HG03354 (cell line): ENCODE measurements around the gene MYH11.
"Not testable (repeated sequence)": the region's sequence is repeated elsewhere in the genome, so short reads cannot be mapped to it uniquely, and the experiment has no call there.

Experiments
- ATAC-seq: cut with Tn5 transposase; IDR thresholded peaks from one replicate; pipeline ENCODE4 v1.9.1; 2021; ENCODE audit warnings: mild to moderate bottlenecking; ENCODE audit not compliant: unreplicated experiment, poor library complexity, severe bottlenecking

Gene MYH11

DNA sequence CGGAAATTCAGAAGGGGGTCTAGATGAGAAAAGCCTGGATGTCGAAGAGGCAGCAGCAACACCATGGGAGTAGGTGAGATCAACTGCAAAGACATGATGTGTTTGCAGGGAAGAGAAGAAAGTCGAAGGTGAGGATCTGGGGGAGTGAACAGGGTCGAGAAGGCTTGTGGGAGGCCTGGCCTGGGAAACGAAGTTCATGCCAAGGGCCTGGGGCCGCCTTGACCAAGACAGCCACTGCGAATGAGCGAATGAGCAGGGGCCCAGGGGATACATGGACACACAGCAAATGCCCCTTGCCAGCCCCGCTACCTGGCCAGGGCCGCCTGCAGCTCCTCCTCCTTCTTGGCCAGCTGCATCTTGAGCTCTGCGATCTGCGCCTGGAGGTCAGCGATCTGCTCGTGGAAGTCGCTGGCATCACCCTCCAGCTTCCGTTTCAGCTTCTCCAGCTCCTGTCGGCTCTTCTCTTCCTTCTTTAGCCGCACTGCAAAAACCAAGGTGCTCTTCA is 119.6 kb downstream of the MYH11 start:
- no peak for ATAC-seq

DNA sequence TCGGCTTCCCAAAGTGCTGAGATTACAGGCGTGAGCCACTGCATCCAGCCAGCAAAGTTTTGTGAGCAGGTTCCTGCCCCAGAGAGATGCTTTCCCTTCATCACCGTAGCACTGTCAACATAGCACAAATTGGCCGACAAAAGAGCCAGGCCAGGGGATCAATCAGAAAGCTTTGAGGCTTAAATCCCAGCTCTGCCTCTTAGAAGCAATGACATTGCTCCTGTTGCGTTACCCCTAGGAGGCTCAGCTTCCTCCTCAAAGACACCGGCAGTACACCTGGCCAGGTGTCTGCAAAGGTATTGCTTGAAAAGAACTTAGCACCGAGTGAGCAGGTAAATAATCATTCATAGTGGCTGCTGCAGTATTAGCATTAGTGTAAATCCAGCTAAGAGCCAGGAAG is 120.3 kb downstream of the MYH11 start:
- ATAC-seq: no peak

DNA sequence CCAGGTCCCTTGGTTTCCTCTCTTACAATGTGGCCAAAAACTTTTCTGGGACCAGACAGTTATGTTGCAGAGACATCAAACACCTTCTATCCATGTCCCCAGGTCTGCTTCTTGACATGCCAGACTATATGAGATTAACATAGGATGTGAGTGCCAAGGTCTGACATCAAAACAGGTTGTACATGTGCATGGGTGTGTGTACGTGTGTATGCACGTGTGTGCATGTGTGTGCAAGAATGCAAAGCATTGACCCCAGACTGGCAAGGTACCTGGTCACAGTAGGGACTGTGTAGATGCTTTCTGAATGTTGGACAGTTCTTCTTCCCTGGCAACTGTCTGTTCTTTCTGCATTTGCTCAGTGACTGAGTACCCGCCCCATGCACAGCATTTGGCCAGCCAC is 121.2 kb downstream of the MYH11 start:
- ATAC-seq: no peak

DNA sequence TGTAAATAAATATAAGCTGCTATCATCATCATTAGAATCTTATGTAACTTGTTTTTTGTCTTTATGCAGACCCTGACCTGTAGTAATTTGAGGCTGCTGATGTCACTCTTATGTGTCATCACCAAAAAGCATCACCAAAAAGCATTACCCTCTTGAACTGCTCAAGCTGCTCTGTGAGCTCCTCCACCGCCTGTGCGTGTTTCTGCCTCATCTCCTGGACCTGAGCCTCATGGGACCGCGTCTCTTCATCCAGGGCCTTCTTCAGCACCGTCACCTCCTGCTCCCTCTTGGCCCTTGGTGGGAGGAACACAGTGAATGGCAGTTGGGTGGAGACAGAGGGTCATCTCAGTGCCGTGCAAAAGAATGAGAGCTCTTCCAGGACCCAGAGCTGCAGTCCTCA is 124.4 kb downstream of the MYH11 start:
- ATAC-seq: no peak

DNA sequence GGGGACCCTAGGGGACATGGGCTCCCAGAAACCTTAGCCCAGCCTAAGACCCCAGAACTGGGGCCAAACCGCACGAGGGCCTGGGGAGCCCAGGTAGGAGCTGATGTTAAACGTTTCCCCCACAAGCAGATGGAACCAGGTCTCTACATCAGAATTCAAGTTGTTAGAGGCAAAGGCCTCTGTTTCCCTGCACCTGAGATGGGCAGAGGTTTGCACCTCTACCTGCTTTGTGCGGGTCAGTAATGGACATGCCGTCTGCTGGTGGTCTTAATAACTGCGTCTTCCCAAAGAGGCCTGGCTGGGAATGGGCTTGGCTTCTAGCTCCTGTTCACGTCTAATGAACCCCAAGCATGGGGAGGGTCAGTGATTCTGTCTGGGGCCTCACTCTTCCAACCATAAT is 127.7 kb downstream of the MYH11 start:
- no peak for ATAC-seq

DNA sequence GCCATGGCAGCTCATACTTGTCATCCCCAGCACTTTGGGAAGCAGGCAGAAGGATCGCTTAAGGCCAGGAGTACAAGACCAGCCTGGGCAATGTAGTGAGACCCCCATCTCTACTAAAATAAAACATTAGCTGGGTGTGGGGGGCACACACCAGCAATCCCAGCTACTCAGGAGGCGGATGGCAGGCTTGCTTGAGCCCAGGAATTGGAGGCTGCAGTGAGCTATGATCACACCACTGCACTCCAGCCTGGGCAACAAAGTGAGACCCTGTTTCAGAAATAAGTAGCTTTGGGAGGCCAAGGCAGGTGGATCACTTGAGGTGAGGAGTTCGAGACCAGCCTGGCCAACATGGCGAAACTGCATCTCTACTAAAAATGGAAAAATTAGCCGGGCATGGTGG is 129.1 kb downstream of the MYH11 start:
- ATAC-seq: not testable (repeated sequence)

DNA sequence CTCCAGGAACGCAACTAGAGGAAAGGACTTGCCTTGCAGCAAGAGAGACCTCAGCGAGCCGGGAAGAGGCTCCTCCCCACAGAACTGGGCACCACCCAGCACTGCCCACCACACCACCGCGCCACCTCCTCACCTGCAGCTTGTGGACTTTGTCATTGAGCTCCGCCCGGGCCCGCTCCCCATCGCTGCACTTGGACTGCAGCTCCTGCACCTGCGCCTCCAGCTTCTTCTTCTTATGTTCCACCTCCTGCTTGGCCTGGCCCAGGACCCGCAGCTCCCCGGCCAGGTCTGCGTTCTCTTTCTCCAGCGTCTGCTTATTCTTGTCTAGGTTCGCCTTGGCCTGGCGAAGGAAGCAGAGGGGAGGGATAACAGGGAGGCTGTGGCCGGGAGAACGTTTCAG is 130.1 kb downstream of the MYH11 start:
- ATAC-seq: no peak

DNA sequence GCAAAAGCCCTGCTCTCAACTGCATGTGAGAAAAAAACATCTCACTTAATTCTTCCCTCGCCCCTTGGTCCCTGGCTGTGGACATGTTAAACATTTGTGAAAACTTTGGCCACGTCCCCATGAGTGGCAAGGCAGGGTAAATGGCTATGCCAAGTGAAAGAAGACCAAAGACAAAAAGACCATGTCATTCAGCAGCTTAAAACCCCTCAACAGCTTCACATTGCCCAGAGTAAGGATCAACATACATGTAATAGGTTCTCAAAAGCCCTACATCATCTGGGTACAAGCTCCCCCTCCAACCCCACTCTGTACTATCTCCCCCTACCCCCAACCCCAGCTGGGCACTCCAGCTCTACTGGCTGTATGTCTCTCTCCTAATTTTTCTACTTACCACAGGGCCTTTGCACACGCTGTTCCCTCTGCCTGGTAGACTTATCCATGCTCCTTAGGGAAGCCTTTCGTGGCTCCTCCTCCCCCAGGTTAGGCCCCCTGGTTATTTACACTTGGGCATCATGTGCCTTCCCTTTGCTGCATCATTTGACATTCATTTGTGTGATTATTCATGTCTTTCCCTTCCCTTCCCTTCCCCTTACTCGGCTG is 131.1 kb downstream of the MYH11 start:
- ATAC-seq: no peak

DNA sequence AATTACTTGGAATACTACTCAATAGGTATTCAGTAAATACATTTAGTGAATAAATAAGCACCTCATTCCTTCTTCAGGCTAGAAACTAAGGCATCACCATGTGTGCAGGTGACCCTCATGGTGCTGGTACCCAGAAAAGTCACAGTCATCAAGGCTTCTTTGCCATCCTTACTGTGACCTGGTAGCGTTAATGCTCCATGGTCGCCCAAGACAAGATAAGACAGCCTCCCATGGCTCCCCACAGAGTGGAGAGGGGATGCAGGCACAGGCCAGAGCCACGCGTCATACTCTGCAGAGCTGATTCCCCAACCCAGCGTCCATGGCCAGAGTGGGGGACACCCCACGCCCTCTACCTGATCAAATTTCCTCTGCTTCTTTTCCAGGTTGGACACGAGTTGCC is 133.0 kb downstream of the MYH11 start:
- ATAC-seq: no peak

DNA sequence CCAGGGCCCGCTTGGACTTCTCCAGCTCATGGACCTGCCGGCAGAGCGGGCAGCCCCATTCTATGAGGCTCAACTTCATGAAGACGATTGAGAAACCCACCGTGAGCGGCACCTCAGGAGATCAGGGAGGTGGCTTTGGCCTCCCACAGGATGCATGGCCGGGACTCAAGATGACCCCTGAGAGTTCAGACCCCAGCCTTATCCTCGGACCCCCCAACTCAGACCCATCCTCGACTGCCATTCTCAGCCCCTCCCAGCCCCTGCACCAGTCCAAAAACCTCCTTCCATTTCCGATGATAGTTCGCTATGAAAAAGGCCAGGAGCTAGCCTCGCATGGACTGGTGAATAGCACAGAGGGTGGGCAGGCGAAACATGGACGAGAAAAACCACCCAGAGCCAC is 135.8 kb downstream of the MYH11 start:
- ATAC-seq: no peak

DNA sequence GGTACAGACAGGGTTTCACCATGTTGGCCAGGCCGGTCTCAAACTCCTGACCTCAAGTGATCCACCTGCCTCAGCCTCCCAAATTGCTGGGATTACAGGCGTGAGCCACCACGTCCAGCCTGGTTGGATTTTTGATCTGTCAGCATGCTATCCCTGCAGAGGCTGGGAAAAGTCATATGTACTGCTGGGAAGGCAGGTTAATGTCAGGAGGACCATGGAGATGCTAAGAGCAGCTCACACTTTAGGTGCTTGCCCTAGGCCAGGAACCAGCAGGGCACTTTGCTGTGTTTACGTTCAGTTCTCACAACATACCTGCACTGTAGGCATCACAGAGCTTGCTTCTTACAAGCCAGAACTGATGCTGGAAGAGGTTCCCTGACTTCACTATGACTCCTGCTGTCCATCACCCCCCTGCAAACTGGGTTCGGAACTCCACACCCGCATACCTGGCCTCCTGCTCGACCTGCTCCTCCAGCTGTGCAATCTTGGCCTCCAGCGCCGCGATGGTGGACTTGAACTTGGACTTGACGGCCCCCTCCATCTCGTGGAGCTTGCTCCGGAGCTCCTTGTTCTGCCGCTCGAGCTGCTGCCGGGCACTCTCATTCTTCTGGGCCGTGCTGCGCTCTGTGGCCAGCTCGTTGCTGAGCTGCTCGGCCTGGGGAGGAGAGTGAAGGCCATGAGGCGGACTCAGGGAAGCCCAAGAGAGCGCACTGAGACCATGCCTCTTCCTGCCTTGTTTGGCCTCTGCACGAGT is 140.0 kb downstream of the MYH11 start:
- ATAC-seq: no peak

DNA sequence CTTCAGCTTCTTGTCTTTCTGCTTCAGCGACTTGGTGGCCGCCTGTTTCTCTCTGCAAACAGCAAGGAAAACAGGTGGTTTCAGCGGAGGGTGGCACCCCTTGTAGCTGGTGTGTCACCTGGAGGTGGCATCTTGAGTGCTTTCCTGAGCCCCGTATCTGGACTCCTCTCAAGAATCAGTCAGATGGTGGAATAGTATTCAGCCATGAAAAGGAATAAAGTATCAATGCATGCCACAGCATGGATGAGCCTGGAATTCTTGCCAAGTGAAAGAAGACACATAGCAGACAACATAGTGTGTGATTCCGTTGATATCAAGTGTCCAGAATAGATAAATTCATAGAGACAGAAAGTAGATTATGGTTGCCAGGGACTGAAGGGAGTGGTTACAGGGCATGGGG is 141.6 kb downstream of the MYH11 start:
- ATAC-seq: no peak

DNA sequence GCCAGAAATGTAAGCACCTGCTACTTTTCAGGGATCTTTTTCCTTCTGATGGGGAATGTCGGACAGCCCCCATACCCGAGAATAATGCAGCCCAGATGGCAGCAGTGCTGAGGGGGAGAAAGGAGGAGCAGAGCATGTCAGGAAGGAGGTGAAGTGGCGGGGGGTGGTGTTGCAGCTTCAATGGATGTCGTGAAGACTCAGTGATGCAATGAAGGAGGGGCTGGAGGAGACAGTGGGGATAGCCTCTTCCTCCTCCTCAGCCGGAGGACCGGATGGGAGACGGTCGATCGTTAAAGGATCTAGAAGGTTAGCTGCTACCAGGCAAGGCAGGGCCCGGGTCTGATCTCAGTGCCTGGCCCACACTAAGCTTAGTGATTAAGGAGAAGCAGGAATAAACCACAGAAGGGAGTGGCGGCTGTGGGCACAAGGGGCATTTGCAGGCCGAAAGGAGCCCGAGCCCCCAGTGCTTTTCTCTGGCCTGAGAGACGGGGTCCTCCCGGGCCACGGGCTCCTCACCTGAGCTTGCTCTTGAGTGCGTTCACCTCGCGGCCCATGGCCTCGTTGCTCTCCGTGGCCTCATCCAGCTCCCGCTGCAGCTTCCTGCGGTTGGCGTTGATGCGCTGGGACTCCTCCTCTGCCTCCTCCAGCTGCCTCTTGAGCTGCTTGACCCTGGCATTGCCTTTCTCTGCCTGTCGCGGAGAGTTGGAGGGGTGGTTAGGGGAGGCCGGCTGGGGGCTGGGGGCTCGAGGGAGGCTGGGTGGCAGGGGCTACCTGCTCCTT is 142.2 kb downstream of the MYH11 start:
- no peak for ATAC-seq

DNA sequence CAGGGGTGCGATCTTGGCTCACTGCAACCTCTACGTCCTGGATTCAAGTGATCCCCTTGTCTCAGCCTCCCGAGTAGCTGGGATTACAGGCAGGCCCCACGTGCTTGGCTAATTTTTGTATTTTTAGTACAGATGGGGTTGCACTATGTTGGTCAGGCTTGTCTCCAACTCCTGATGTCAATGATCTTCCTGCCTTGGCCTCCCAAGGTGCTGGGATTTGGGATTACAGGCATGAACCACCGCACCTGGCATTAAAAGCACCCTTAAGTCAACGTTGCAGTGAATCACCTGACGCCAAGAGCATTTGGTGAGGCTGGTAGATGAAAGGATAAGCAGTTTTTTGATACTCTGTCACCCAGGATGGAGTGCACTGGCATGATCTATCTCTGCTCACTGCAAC is 147.8 kb downstream of the MYH11 start:
- no peak for ATAC-seq

DNA sequence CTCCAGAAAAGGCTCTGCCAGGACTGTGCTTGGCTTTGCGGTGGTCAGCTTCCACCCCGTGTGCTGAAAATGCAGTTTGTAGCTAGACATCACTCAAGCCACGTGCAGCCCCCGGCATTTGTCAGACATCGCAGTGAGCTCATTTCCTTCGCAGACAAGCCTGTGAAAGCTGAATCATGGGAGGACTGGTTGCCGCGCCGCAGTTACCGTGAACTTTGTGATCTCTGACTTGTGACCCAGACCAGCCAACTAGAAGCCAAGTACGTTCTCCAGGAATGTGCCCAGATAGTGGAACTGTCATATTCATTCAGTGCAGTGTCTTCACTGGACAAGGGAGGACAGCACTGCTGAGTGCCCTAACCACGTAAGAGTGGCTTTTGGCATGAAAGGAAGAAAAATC is 148.7 kb downstream of the MYH11 start:
- ATAC-seq: no peak

DNA sequence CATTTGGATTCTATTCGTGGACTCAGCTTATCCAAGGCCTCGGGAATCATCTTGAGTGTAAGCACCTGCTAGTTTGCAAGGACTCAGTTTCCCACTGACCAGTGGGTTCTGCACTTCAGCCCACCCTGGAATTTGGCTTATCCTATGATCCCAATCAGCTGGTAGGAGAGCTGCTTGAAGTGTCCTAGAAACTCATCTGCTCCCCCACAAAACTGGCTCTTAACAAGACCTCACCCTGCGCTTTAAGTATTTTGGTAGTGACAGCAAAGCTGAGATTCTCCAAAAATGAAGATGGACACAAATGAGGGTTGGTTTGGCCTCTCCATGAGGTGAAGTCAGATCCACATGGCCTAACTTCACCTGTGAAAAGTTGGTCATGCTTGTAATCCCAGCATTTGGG is 149.5 kb downstream of the MYH11 start:
- no peak for ATAC-seq

DNA sequence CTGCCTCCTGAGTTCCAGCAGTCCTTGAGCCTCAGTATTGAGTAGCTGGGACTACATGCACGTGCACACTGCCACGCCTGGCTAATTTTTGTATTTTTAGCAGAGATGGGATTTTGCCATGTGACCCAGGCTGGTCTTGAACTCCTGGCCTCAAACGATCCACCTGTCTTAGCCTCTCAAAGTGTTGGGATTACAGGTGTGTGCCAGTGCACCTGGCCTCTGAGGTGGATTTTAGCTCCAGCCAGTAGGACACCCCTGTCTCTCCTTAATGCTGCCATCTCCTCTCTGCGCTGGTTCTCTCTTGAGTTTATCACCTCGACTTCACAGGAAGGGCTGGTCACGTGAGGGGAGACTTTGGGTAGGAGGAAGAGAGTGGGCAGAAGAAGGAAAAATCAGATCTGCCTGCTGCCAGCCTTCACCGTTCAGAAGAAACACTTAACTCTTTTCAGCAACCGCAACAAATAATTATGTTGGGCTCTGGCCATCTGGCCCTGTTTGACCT is 151.7 kb downstream of the MYH11 start:
- ATAC-seq: no peak

DNA sequence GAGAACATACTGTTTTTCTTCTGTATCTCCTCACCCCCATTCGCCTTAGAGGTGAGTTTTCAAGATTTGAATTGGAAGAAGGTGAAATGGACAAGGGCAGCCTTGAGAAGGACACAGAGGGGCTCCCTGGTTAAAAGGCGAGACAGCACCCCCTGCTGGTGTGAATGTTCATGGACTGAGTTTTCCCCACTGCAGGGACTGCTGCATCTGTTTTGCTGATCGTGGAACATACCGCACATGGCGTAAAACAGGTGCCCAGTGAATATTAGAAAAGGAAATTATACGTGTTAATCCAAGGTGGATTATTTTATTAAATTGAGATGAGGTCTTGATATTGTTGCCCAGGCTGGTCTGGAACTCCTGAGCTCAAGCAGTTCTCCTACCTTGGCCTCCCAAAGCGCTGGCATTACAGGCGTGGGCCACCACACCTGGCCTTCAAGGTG is 152.3 kb downstream of the MYH11 start:
- ATAC-seq: no peak

DNA sequence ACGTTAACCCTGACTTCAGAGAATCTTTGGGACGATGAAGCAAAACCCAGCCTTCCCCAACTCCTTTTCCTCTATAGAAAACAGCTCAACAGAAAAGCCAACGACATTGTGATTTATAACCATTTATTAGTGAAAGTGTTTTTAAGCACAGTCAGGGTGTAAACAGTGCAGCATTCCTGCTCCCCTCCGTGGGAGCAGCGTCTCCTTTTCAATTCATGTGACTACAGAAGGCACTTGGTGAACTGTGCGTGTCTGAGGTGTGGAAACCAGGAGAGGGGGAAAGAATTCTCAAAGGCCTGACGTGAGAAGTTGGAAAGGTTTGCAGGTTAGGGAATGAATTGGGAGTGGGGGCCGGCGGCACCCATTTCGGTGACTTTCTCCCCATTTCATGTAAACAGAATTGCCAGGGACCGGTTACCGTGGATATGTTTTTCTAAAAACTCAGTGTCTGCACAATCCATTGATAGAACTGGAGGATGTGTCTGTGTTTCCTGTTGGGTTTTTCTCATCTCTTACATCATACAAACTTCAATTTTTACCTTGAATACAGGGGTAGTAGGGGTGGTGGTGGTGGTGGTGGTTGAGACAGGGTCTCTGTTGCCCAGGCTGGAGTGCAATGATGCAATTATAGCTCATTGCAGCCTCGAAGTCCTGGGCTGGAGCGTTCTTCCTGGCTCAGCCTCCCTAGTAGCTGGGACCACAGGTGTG is 153.6 kb downstream of the MYH11 start:
- ATAC-seq: no peak
